Measurements from ENCODE around the gene SGCD.

DNA sequence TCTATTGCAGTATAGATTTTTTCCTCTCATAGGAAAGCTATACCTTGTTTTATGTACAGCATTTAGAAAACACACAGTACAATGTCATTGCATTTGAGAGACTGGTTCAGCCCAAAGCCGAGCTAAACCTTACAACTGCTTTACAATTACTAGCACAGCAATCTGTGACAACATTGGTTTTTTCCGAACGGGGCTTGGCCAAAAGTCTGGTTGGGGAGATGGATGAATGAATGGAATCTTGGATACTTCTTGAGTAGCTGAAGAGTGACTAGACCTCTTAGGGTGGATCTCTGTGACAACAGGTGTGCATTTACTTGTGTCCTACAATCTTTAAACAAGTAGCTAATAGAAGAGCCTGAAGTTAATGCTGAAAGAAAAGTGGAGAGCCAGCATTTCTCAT lies 1.2 kb downstream of the SGCD start:
- TF ChIP-seq, protein P1, sequence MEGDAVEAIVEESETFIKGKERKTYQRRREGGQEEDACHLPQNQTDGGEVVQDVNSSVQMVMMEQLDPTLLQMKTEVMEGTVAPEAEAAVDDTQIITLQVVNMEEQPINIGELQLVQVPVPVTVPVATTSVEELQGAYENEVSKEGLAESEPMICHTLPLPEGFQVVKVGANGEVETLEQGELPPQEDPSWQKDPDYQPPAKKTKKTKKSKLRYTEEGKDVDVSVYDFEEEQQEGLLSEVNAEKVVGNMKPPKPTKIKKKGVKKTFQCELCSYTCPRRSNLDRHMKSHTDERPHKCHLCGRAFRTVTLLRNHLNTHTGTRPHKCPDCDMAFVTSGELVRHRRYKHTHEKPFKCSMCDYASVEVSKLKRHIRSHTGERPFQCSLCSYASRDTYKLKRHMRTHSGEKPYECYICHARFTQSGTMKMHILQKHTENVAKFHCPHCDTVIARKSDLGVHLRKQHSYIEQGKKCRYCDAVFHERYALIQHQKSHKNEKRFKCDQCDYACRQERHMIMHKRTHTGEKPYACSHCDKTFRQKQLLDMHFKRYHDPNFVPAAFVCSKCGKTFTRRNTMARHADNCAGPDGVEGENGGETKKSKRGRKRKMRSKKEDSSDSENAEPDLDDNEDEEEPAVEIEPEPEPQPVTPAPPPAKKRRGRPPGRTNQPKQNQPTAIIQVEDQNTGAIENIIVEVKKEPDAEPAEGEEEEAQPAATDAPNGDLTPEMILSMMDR (IDR thresholded peaks at IDR 0.05 in 8 of 11, conservative IDR thresholded peaks at IDR 0.05 in 3 of 11), result no peak
- TF ChIP-seq POLR2A (IDR thresholded peaks at IDR 0.05), result no peak

Data from spleen (tissue), 7 donors.